Measurements from ENCODE around the gene MIPOL1.

MIPOL1 gene

GRCh38 chr14:37526994-37527393, 329.3 kb downstream of the MIPOL1 start:
- TF ChIP-seq CTCF (conservative IDR thresholded peaks at IDR 0.05) = no peak
- H3K27ac ChIP-seq = 0 out of 2 replicates have a peak overlapping the region, but pooled peaks have one; percentile 3

- TF ChIP-seq CTCF (conservative IDR thresholded peaks at IDR 0.05) = no peak
- H3K27ac ChIP-seq = no peak overlapping the region
Measured at GRCh38 chr14:37539992-37540391, 342.3 kb downstream of the MIPOL1 start.

GRCh38 chr14:37544407-37544806, 346.7 kb downstream of the MIPOL1 start:
- no peak for TF ChIP-seq CTCF (conservative IDR thresholded peaks at IDR 0.05)
- peak overlapping the region; percentile 84 for H3K27ac ChIP-seq

- H3K27ac ChIP-seq = peak overlapping the region; percentile 84
- no peak for TF ChIP-seq CTCF (conservative IDR thresholded peaks at IDR 0.05)
Measured at GRCh38 chr14:37545174-37545573, 347.4 kb downstream of the MIPOL1 start.

GRCh38 chr14:37546621-37547447, 349.1 kb downstream of the MIPOL1 start:
- no peak for TF ChIP-seq CTCF (conservative IDR thresholded peaks at IDR 0.05)
- peak overlapping the region; percentile 84 for H3K27ac ChIP-seq

GRCh38 chr14:37550511-37550910, 352.8 kb downstream of the MIPOL1 start:
- peak overlapping the region; percentile 84 for H3K27ac ChIP-seq

GRCh38 chr14:37551119-37551518, 353.4 kb downstream of the MIPOL1 start:
- H3K27ac ChIP-seq = peak overlapping the region; percentile 84
- TF ChIP-seq CTCF (conservative IDR thresholded peaks at IDR 0.05) = no peak

More at GRCh38 chr14:37550511-37550910, 352.8 kb downstream of the MIPOL1 start:
- TF ChIP-seq CTCF (conservative IDR thresholded peaks at IDR 0.05) = no peak

All from VCaP (cell line).